Hepatocyte (in vitro differentiated cells): ENCODE data around the gene CD163.

Experiments
- CTCF ChIP-seq: fragments of 200-600 bp; sonication (generic); IDR thresholded peaks from 2 replicates; pipeline ENCODE4 v1.5.1; 2016; ENCODE audit warnings: antibody characterized with exemption, mild to moderate bottlenecking; ENCODE audit not compliant: poor library complexity
- EZH2phosphoT487 ChIP-seq: fragments of 200-600 bp; sonication (generic); IDR thresholded peaks from one replicate; pipeline ENCODE4 v1.6.1; 2018; ENCODE audit warnings: antibody characterized with exemption, mild to moderate bottlenecking, low read depth, moderate library complexity; ENCODE audit not compliant: unreplicated experiment, severe bottlenecking

DNA sequence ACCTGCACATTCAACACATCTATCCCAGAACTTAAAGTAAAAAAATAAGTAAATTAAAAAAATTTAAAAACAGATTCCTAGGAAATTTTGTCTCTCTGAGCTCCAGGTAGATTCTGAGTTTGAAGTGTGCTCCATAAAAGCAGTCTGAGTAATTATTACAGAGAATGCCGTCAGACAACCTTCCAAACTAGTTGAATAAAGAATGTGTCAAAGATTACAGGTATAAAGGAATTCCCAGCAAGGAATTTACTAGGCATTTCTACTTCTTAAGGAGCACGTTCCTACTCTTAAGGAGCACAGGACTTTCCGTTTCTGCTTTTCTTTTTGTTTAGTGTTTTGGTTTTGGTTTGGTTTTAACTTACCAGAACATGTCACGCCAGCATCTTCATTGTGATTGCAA, 7.1 kb downstream of the CD163 start:
- TF ChIP-seq CTCF (no peak), EZH2phosphoT487 (no peak)
